K562 (cell line): Measurements from ENCODE around the gene DGKZ. TPM values are rescaled to one million over a fixed set of nuclear protein-coding genes. Genes with fewer than 3 reads are reported as not detected.

Source experiments
- CREBBP ChIP-seq: IDR thresholded peaks from one replicate; pipeline ENCODE4 v1.6.1; 2012; ENCODE audit warnings: low read depth, mild to moderate bottlenecking, control low read depth, inconsistent platforms, low read length
- CTBP1 ChIP-seq: fragments of 450-650 bp; IDR thresholded peaks from 2 replicates; pipeline ENCODE4 v1.6.1; 2016; ENCODE audit warnings: borderline replicate concordance
- ETS2 ChIP-seq: IDR thresholded peaks from 2 replicates; pipeline ENCODE4 v1.6.1; 2016; ENCODE audit warnings: borderline replicate concordance, missing genetic modification characterization, mild to moderate bottlenecking, moderate library complexity, missing compliant biosample characterization; ENCODE audit not compliant: poor library complexity, severe bottlenecking
- ETV6 ChIP-seq, 3 experiments: fragments of 150-350 bp in 1 of 3; sonication (generic) in 1 of 3; formaldehyde crosslinking in 1 of 3; IDR thresholded peaks; 2 replicates each; pipeline versions ENCODE4 v1.6.1 to v1.8.0; 2014 to 2022; ENCODE audit warnings: borderline replicate concordance in 2 of 3, low read depth in 2 of 3, antibody characterized with exemption in 1 of 3, low read length in 1 of 3, mild to moderate bottlenecking in 1 of 3, missing genetic modification reagents in 1 of 3
- FOXA1 ChIP-seq: fragments of 450-650 bp; IDR thresholded peaks from 2 replicates; pipeline ENCODE4 v1.6.1; 2016; ENCODE audit warnings: mild to moderate bottlenecking, borderline replicate concordance
- MEF2D ChIP-seq: conservative IDR thresholded peaks from 2 replicates; pipeline ENCODE4 v1.6.1; 2016; ENCODE audit warnings: low read depth, missing genetic modification characterization, missing compliant biosample characterization
- MEIS2 ChIP-seq: fragments of 450-650 bp; IDR thresholded peaks from 2 replicates; pipeline ENCODE4 v1.6.1; 2014; ENCODE audit warnings: mild to moderate bottlenecking; ENCODE audit not compliant: partially characterized antibody
- NFATC3 ChIP-seq: fragments of 450-650 bp; IDR thresholded peaks from 2 replicates; pipeline ENCODE4 v1.6.1; 2017; ENCODE audit warnings: mild to moderate bottlenecking
- NFE2L1 ChIP-seq: fragments of 450-650 bp; IDR thresholded peaks from 2 replicates; pipeline ENCODE4 v1.6.1; 2016; ENCODE audit warnings: missing genetic modification characterization, low read depth, mild to moderate bottlenecking, missing compliant biosample characterization, moderate library complexity, borderline replicate concordance
- NR1H2 ChIP-seq: sonication (generic); formaldehyde crosslinking; IDR thresholded peaks from 2 replicates; pipeline ENCODE4 v1.4.0; 2020; ENCODE audit warnings: mild to moderate bottlenecking, missing genetic modification reagents
- RAD21 ChIP-seq, 2 experiments: fragments of 250-450 bp in 1 of 2; fragments of 450-650 bp in 1 of 2; sonication (Bioruptor Pico) in 1 of 2; formaldehyde crosslinking in 1 of 2; IDR thresholded peaks in 1 of 2; conservative IDR thresholded peaks in 1 of 2; 2 replicates each; pipeline versions ENCODE4 v1.4.0 to v1.8.0; 2020 to 2022; ENCODE audit warnings: mild to moderate bottlenecking in 2 of 2, moderate library complexity in 1 of 2
- SPI1 ChIP-seq: IDR thresholded peaks from 2 replicates; pipeline ENCODE4 v1.6.1; 2011; ENCODE audit warnings: low read depth, low read length, control low read depth, borderline replicate concordance
- ZNF384 ChIP-seq: IDR thresholded peaks from 2 replicates; pipeline ENCODE4 v1.6.1; 2012; ENCODE audit warnings: low read depth, low read length, improper control_type of control experiment
- polyA plus RNA-seq, 8 experiments: library from polyadenylated mRNA; depleted of rRNA in 4 of 8; stranded (reverse) in 5 of 8; unstranded in 3 of 8; fragments of >200 nt; fragmentation: Nextera tagmentation in 2 of 8; fragmentation: Illumina TruSeq in 1 of 8; extraction: Ambion mirVana in 2 of 8; extraction: Trizol in 1 of 8; gene quantifications; 2 replicates each; pipeline versions ENCODE4 v1.2.1 to v1.2.3, GENCODE V29; 2011 to 2014; ENCODE audit warnings: inconsistent platforms in 1 of 8, missing spikeins in 1 of 8
- total RNA-seq, 7 experiments: library from RNA; depleted of rRNA in 6 of 7; stranded (reverse); fragments of >200 nt in 6 of 7; fragmentation: Illumina TruSeq in 2 of 7; extraction: Trizol in 2 of 7; gene quantifications; 2 replicates each; pipeline versions ENCODE4 v1.2.1 to v1.2.3, GENCODE V29; 2011 to 2021; ENCODE audit warnings: low replicate concordance in 1 of 7
- TF ChIP-seq, protein P1 (sequence below): fragments of 450-650 bp; formaldehyde crosslinking; IDR thresholded peaks from 2 replicates; pipeline ENCODE4 v1.4.0; 2020; ENCODE audit warnings: mild to moderate bottlenecking, mixed read lengths
- TF ChIP-seq, protein P2 (sequence below): fragments of 250-450 bp; sonication (Bioruptor Pico); IDR thresholded peaks from 2 replicates; pipeline ENCODE4 v1.5.0; 2020; ENCODE audit warnings: mild to moderate bottlenecking

DGKZ gene
- total and polyA plus RNA-seq, 9 of the 15 experiments (the other 6 are each of a cell fraction or from before 2014, with no cell fraction given): 0.51 to 100 (median 44.2) TPM

DNA sequence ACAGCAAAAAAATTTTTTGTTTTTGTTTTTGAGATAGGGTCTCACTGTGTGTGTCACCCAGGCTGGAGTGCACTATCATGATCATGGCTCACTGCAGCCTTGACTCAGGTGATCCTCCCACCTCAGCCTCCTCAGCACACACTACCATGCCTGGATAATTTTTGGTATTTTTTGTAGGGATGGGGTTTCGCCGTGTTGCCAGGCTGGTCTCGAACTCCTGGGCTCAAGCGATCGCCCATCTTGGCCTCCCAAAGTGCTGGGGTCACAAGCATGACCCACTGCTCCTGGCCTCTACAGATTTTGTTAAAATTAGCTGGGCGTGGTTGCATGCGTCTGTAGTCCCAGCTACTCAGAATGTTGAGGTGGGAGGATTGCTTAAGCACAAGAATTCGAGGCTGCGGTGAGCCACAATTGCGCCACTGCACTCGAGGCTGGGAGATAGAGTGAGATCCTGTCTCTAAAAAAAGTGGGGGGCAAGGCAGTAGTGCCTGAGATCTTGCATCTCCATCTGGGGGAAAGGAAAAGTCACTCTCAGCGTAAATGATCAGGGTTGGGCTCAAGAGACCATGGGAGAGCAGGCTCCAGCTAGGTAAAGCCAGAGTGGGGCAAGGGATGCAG is 10.6 kb upstream of the DGKZ start (continued):
- no peak for TF ChIP-seq FOXA1
- TF ChIP-seq, protein P1, sequence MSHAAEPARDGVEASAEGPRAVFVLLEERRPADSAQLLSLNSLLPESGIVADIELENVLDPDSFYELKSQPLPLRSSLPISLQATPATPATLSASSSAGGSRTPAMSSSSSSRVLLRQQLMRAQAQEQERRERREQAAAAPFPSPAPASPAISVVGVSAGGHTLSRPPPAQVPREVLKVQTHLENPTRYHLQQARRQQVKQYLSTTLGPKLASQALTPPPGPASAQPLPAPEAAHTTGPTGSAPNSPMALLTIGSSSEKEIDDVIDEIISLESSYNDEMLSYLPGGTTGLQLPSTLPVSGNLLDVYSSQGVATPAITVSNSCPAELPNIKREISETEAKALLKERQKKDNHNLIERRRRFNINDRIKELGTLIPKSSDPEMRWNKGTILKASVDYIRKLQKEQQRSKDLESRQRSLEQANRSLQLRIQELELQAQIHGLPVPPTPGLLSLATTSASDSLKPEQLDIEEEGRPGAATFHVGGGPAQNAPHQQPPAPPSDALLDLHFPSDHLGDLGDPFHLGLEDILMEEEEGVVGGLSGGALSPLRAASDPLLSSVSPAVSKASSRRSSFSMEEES (CRISPR knock-in tag): no peak
- TF ChIP-seq CTBP1: peak; percentile 64; the same call in 1 of the 2 replicates
- TF ChIP-seq RAD21 (CRISPR knock-in tag; conservative IDR thresholded peaks at IDR 0.05 in 1 of 2, IDR thresholded peaks at IDR 0.05 in 1 of 2): no peak
- no peak for TF ChIP-seq CREBBP
- TF ChIP-seq NFATC3: no peak
- TF ChIP-seq ETS2: no peak
- no peak for TF ChIP-seq ZNF384
- TF ChIP-seq ETV6 (IDR thresholded peaks at IDR 0.05; ENCODE audit: borderline replicate concordance in 1 of 2, low read depth in 2 of 2, low read length in 1 of 2): 0 out of 4 replicates have a peak, but pooled peaks of 1 of the 2 experiments have one; percentile 46
- TF ChIP-seq ETV6 (CRISPR knock-in tag; IDR thresholded peaks at IDR 0.05; ENCODE audit: borderline replicate concordance): no peak
- no peak for TF ChIP-seq NFE2L1 (tag)
- TF ChIP-seq NR1H2 (CRISPR knock-in tag): no peak
- TF ChIP-seq, protein P2, sequence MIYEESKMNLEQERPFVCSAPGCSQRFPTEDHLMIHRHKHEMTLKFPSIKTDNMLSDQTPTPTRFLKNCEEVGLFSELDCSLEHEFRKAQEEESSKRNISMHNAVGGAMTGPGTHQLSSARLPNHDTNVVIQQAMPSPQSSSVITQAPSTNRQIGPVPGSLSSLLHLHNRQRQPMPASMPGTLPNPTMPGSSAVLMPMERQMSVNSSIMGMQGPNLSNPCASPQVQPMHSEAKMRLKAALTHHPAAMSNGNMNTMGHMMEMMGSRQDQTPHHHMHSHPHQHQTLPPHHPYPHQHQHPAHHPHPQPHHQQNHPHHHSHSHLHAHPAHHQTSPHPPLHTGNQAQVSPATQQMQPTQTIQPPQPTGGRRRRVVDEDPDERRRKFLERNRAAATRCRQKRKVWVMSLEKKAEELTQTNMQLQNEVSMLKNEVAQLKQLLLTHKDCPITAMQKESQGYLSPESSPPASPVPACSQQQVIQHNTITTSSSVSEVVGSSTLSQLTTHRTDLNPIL: no peak
- TF ChIP-seq SPI1: no peak
- TF ChIP-seq MEF2D (tag): 0 out of 2 replicates have a peak, but pooled peaks have one; percentile 48
- no peak for TF ChIP-seq MEIS2
- TF ChIP-seq, all 486 proteins: peak for 79
